ENCODE data around the gene MPPED2. TPM values are rescaled to one million over a fixed set of nuclear protein-coding genes. Genes with fewer than 3 reads are reported as not detected.

Gene MPPED2
- total RNA-seq, 1 experiment from 2014 or later: 4.7 TPM

GRCh38 chr11:30381879-30382278 lies 204.3 kb downstream of the MPPED2 start:
- H3K4ac ChIP-seq (ENCODE audit: low read depth, low read length): no peak overlapping the region
- H3K79me1 ChIP-seq (ENCODE audit: insufficient read depth, low read depth, low read length, poor library complexity, severe bottlenecking): no peaks in the 10 kb centered on the region
- no peak overlapping the region for H2AFZ ChIP-seq (ENCODE audit: low read length)
- no peak overlapping the region for H3K18ac ChIP-seq (ENCODE audit: insufficient read length, low read depth, low read length)
- TF ChIP-seq CTCF (conservative IDR thresholded peaks at IDR 0.05): no peak
- no peak overlapping the region for H2BK120ac ChIP-seq (ENCODE audit: low read depth, low read length, poor library complexity, severe bottlenecking)
- H2BK20ac ChIP-seq (ENCODE audit: low read depth, low read length, poor library complexity, severe bottlenecking): no peak overlapping the region
- no peak for DNase-seq
- Mint-ChIP-seq H3K27ac (no peak overlapping the region), H3K9me3 (peaks cover 16 to 17% of the 10 kb centered on the region in 2 experiments), H3K36me3 (ENCODE audit: insufficient read depth in 1 of 3, low read depth in 3 of 3) (peaks cover 7 to 16% (median 11%) of the 10 kb centered on the region in 3 experiments), H3K4me3 (no peak overlapping the region), H3K4me1 (peaks cover 2 to 5% of the 10 kb centered on the region in 2 experiments; a peak in 2 of 4 replicates), H3K27me3 (ENCODE audit: low read depth) (peaks cover 2% of the 10 kb centered on the region; the same call in 1 of the 2 replicates)
- H4K5ac ChIP-seq (ENCODE audit: insufficient read length, low read depth, low read length): no peak overlapping the region
- H3K14ac ChIP-seq (ENCODE audit: insufficient read depth, low read length): no peak overlapping the region
- H3K23me2 ChIP-seq (ENCODE audit: insufficient read length, low read depth, low read length, poor library complexity, severe bottlenecking): no peaks in the 10 kb centered on the region
- no peaks in the 10 kb centered on the region for H3K4me1 ChIP-seq (ENCODE audit: insufficient read depth, low read length)
- no peaks in the 10 kb centered on the region for H4K20me1 ChIP-seq (ENCODE audit: control insufficient read depth, insufficient read depth, insufficient read length)
- no peak overlapping the region for H4K8ac ChIP-seq (replicated peaks; ENCODE audit: insufficient read length, low read depth, low read length)
- H3K27ac ChIP-seq (ENCODE audit: insufficient read length, low read depth, low read length): no peak overlapping the region
- no peak overlapping the region for H2BK12ac ChIP-seq (ENCODE audit: insufficient read length, low read depth, low read length)
- no peaks in the 10 kb centered on the region for H3K27me3 ChIP-seq (ENCODE audit: insufficient read depth, low read length)
- H2BK15ac ChIP-seq (ENCODE audit: low read depth, low read length): no peak overlapping the region
- peaks cover 9% of the 10 kb centered on the region for H3K9me3 ChIP-seq (ENCODE audit: control insufficient read depth, low read depth, low read length)
- H3K56ac ChIP-seq (ENCODE audit: insufficient read length, low read depth, low read length): no peak overlapping the region
- H3K9ac ChIP-seq (ENCODE audit: extremely low read depth, insufficient read length, low read length): no peak overlapping the region
- H4K91ac ChIP-seq (ENCODE audit: insufficient read length, low read depth, low read length): no peak overlapping the region
- no peak overlapping the region for H3T11ph ChIP-seq (ENCODE audit: low read length)
- no peak overlapping the region for H3K4me2 ChIP-seq (ENCODE audit: insufficient read depth, insufficient read length, low read length)
- no peak overlapping the region for H2AK5ac ChIP-seq (ENCODE audit: insufficient read length, low read length)
- WGBS (ENCODE audit: extremely low coverage, insufficient read length, low lambda C conversion rate): no CpG with 5 or more reads among the region's 2 CpGs
- no peak overlapping the region for H2BK5ac ChIP-seq (ENCODE audit: insufficient read length, low read length)
- H3K23ac ChIP-seq (ENCODE audit: insufficient read length, low read depth, low read length): no peak overlapping the region
- no peaks in the 10 kb centered on the region for H3K79me2 ChIP-seq (ENCODE audit: insufficient read depth, low read length)

Data from H9 (cell line).